HG03064 (cell line): ENCODE measurements around the gene TXNRD1.
"Not testable (repeated sequence)": the region's sequence is repeated elsewhere in the genome, so short reads cannot be mapped to it uniquely, and the experiment has no call there.

ENCODE experiments used
- ATAC-seq: cut with Tn5 transposase; IDR thresholded peaks from one replicate; pipeline ENCODE4 v1.9.1; 2021; ENCODE audit warnings: low read depth; ENCODE audit not compliant: unreplicated experiment

TXNRD1 gene

GRCh38 chr12:104319028-104319427 is 103.4 kb downstream of the TXNRD1 start:
- ATAC-seq = no peak

- no peak for ATAC-seq
These were observed 104.5 kb downstream of the TXNRD1 start for GRCh38 chr12:104319918-104320626.

DNA sequence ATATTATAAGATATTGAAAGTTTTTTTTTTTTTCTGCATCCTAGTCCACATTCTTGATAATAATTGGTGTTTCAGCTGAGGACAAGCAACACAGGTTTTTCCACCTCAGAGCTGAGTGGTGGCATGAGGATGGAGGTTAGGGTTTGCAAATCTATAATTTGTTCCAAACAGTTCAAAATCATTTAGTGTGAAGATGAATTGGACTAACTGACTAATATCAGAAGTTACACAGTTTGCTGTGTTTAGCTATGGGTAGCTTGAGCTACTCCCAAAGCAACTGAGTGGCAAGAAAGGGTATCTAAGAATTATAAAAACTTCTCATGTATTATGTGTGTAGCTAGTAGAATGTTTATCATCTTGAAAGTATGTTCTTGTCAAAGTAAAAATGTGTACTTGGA is 105.0 kb downstream of the TXNRD1 start:
- ATAC-seq = no peak

GRCh38 chr12:104321949-104322348 is 106.4 kb downstream of the TXNRD1 start:
- ATAC-seq = no peak

DNA sequence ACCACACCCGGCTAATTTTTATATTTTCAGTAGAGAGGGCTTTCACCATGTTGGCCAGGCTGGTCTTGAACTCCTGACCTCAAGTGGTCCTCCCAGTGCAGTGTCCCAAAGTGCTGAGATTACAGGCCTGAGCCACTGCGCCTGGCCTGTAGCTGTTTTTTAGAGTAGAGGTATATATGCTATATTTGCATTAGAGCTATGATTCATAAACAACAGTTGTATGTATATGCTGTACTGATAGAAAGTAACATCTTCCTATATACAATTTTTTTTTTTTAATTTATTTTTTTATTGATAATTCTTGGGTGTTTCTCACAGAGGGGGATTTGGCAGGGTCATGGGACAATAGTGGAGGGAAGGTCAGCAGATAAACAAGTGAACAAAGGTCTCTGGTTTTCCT is 107.0 kb downstream of the TXNRD1 start:
- not testable (repeated sequence) for ATAC-seq

DNA sequence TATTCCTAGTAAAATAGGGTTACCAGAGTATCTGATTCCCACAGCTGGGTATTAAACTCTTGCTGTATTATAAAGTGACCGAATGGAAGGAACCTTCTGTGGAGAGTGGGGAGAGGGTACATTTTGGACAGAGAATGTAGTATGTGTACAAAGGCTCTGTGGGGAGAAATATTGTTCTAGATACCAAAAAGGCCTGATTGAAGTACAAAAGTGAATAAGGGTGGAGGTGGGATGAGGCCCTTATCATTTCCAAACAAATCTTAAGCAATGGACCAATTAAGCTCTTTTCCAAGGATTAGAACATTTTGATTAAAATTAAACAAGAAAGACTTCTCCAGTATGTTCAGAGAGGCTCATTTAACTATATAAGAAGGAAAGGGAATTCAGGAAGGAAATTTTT is 108.3 kb downstream of the TXNRD1 start:
- ATAC-seq = no peak

GRCh38 chr12:104328278-104328677 is 112.7 kb downstream of the TXNRD1 start:
- not testable (repeated sequence) for ATAC-seq

DNA sequence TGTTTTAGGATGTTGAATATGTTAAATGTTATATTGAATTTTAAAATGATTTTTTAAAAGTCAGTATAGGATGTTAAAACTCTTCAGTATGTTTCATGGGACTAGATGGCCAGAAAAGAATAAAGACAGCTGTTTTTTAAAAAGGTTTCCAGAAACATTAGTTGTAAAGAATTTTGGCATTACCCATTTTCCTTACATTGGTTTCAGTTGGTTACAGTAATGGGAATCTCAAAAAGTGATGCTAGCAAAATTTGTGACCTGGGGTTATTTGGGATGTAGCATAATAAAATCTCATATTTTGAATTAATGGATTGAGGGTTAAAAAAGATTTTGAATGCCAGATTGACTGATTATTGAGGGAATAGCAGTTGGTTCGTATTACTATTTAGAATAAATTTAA is 113.2 kb downstream of the TXNRD1 start:
- ATAC-seq = no peak

DNA sequence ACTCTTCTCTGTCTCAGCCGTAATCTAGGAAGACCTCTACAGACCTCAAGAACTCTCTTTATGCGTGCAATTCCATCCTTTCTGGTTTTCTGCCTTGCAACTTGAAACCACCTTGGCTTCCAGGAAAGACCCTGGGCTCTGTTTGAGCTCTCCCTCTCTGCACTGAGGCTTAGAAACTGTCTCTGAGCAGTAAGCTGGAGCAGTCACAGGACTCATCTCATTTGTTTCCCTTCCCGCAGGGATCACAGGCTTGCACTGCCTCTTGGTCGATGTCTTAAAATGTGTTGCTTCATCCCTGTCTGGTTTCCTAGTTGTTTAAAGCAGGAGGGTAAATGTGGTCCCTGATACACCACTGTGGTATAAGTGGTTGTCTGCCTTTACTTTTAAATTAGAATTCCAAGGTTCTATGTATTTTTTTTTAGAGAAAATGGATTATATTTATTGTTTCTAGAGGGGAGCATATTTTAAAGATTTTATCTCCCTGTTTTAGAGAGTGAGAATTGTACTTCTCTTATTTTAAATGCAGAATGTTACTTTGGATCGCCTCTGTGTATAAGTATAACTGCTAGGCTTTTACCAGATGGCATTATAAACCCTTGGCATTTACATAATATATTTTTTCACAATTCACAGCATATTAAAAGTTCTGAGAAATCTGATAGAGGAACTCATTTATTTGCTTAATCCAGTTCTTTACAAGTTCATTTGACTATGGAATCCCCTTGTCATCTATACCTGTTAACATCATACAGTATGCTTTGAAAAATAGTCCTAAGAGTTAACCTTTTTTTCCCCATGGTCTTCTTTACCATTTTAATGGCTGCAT is 114.3 kb downstream of the TXNRD1 start:
- ATAC-seq = no peak

DNA sequence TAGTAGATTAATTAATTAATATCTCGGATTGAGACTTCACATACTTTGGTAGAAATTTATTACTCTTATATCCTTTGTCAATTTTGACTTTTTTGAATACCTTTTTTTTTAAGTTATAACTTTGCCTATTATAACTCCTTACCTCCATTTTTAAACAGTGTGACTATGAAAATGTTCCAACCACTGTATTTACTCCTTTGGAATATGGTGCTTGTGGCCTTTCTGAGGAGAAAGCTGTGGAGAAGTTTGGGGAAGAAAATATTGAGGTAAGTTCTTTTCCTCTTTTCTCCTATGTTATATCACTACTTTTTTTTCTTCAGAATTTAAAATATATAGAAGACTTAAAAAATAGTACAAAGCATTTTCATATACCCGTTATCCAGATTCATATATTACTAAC is 115.8 kb downstream of the TXNRD1 start:
- ATAC-seq = no peak

- not testable (repeated sequence) for ATAC-seq
These were observed 116.7 kb downstream of the TXNRD1 start for GRCh38 chr12:104332273-104332672.

- ATAC-seq = no peak
These were observed 118.2 kb downstream of the TXNRD1 start for GRCh38 chr12:104333692-104334255.

- no peak for ATAC-seq
These were observed 119.0 kb downstream of the TXNRD1 start for GRCh38 chr12:104334581-104334980.

DNA sequence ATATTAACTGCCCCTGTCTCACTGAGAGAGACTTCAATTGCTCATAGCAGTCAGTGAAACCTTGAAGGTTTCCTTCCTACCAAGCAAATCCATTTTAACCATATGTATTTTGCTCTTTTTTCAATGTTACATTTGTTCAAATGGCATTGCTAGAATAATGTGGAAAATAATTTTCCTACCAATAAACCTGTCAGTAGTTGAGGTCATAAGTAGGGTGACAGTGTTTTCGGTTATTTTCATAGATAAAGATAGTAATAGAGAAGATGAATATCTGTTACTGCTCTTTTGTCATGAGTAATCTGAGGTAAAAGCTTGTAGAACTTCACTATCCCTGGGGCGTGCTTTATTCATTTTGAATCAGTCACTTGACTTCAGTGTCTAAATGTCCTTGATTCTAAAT is 120.5 kb downstream of the TXNRD1 start:
- ATAC-seq = no peak

GRCh38 chr12:104337030-104337558 is 121.5 kb downstream of the TXNRD1 start:
- ATAC-seq = no peak

- ATAC-seq = no peak
These were observed 124.1 kb downstream of the TXNRD1 start for GRCh38 chr12:104339663-104340062.

DNA sequence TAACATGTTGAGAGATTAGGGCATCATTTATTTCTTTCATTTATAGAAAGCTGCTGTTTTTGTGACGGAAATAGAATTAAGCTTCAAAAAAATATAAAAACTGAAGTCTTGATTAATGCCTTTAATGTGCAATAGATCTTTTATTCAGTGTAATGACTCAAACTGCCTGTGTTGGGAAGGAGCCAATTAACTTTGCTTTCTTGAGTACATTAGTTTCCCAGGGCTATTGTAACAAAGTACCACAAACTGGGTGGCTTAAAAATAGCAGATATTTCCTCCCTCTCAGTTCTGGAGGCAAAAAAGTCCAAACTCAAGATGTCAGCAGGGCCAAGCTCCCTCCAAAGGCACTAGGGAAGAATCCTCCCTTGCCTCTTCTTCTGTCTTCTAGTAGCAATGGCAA is 124.6 kb downstream of the TXNRD1 start:
- no peak for ATAC-seq

GRCh38 chr12:104340925-104341611 is 125.5 kb downstream of the TXNRD1 start:
- no peak for ATAC-seq

GRCh38 chr12:104342147-104342546 is 126.6 kb downstream of the TXNRD1 start:
- ATAC-seq = no peak

- ATAC-seq = no peak
These were observed 127.2 kb downstream of the TXNRD1 start for GRCh38 chr12:104342635-104343249.
